H1 (cell line): ENCODE measurements around the gene PATJ. TPM values are rescaled to one million over a fixed set of nuclear protein-coding genes. Genes with fewer than 3 reads are reported as not detected.

Source experiments
- CBX8 ChIP-seq: fragments of 300-800, 300-1000 bp; sonication (generic); IDR thresholded peaks from 2 replicates; pipeline ENCODE4 v1.7.1; 2016; ENCODE audit warnings: low read depth, low read length, borderline replicate concordance
- CTCF ChIP-seq, 3 experiments: IDR thresholded peaks; 1 replicate in 2 of 3; 2 replicates in 1 of 3; pipeline versions ENCODE4 v1.5.1 to v1.6.1; 2011; ENCODE audit warnings: low read length in 3 of 3, mild to moderate bottlenecking in 3 of 3, inconsistent platforms in 2 of 3, low read depth in 1 of 3, moderate library complexity in 1 of 3; ENCODE audit not compliant: insufficient read depth in 1 of 3; ENCODE audit errors: control extremely low read depth in 1 of 3
- RBBP5 ChIP-seq: IDR thresholded peaks from 2 replicates; pipeline ENCODE4 v1.7.1; 2012; ENCODE audit warnings: low read depth, mild to moderate bottlenecking, inconsistent platforms, low read length, moderate library complexity, borderline replicate concordance
- SP2 ChIP-seq: IDR thresholded peaks from 2 replicates; pipeline ENCODE4 v1.6.1; 2012; ENCODE audit warnings: mild to moderate bottlenecking, low read length, inconsistent platforms
- TBP ChIP-seq: IDR thresholded peaks from 2 replicates; pipeline ENCODE4 v1.6.1; 2011; ENCODE audit warnings: low read depth, low read length, improper control_type of control experiment
- polyA plus RNA-seq, 7 experiments: library from polyadenylated mRNA; depleted of rRNA in 3 of 7; stranded (reverse) in 5 of 7; unstranded in 2 of 7; fragments of >200 nt in 5 of 7; fragments of 200-250 nt in 2 of 7; gene quantifications; 1 replicate in 5 of 7; 2 replicates in 1 of 7; 4 replicates in 1 of 7; pipeline versions ENCODE4 v1.2.1 to v1.2.3, GENCODE V29; 2011 to 2013; ENCODE audit warnings: missing spikeins in 2 of 7, mixed read lengths in 2 of 7
- total RNA-seq: library from RNA; stranded (reverse); fragmentation: NEBNext Ultra II Directional; extraction: Animal tissue kit (Norgen Biotek cat#: 25700); gene quantifications from 2 replicates; pipeline ENCODE4 v1.2.1, GENCODE V29; 2021
- TF ChIP-seq, protein P1 (sequence below): IDR thresholded peaks from 2 replicates; pipeline ENCODE4 v1.6.1; 2011; ENCODE audit warnings: low read depth, mild to moderate bottlenecking, low read length; ENCODE audit not compliant: insufficient read depth
- TF ChIP-seq, protein P2 (sequence below): IDR thresholded peaks from 2 replicates; pipeline ENCODE4 v1.6.1; 2012; ENCODE audit warnings: inconsistent platforms
- TF ChIP-seq, protein P3 (sequence below): IDR thresholded peaks from 2 replicates; pipeline ENCODE4 v1.6.1; 2012; ENCODE audit warnings: low read length, inconsistent platforms

PATJ gene
- total and polyA plus RNA-seq, 2 of the 8 experiments (the other 6 are each of a cell fraction or from before 2014, with no cell fraction given), result 8.2 to 55.6 TPM

GRCh38 chr1:62064829-62065407 is 322.6 kb downstream of the PATJ start (continued):
- TF ChIP-seq CTCF (IDR thresholded peaks at IDR 0.05; ENCODE audit: control extremely low read depth in 1 of 3, insufficient read depth in 1 of 3, low read depth in 1 of 3, low read length in 3 of 3) (no peak), TBP (no peak), RBBP5 (no peak), CBX8 (no peak), SP2 (no peak)
- TF ChIP-seq, protein P1, sequence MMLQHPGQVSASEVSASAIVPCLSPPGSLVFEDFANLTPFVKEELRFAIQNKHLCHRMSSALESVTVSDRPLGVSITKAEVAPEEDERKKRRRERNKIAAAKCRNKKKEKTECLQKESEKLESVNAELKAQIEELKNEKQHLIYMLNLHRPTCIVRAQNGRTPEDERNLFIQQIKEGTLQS, result no peak
- TF ChIP-seq, protein P2, sequence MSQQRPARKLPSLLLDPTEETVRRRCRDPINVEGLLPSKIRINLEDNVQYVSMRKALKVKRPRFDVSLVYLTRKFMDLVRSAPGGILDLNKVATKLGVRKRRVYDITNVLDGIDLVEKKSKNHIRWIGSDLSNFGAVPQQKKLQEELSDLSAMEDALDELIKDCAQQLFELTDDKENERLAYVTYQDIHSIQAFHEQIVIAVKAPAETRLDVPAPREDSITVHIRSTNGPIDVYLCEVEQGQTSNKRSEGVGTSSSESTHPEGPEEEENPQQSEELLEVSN, result no peak
- TF ChIP-seq, protein P3, sequence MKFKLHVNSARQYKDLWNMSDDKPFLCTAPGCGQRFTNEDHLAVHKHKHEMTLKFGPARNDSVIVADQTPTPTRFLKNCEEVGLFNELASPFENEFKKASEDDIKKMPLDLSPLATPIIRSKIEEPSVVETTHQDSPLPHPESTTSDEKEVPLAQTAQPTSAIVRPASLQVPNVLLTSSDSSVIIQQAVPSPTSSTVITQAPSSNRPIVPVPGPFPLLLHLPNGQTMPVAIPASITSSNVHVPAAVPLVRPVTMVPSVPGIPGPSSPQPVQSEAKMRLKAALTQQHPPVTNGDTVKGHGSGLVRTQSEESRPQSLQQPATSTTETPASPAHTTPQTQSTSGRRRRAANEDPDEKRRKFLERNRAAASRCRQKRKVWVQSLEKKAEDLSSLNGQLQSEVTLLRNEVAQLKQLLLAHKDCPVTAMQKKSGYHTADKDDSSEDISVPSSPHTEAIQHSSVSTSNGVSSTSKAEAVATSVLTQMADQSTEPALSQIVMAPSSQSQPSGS, result no peak
